ENCODE results near the gene PFDN1.

- TF ChIP-seq CTCF (IDR thresholded peaks at IDR 0.05 in 8 of 11, conservative IDR thresholded peaks at IDR 0.05 in 3 of 11) (no peak), POLR2AphosphoS5 (IDR thresholded peaks at IDR 0.05) (no peak), POLR2A (IDR thresholded peaks at IDR 0.05) (no peak)
Observed at GRCh38 chr5:140342896-140343295, 40.0 kb upstream of the PFDN1 start.

All from spleen (tissue), 7 donors.